ENCODE measurements around the gene DKKL1.

DNA sequence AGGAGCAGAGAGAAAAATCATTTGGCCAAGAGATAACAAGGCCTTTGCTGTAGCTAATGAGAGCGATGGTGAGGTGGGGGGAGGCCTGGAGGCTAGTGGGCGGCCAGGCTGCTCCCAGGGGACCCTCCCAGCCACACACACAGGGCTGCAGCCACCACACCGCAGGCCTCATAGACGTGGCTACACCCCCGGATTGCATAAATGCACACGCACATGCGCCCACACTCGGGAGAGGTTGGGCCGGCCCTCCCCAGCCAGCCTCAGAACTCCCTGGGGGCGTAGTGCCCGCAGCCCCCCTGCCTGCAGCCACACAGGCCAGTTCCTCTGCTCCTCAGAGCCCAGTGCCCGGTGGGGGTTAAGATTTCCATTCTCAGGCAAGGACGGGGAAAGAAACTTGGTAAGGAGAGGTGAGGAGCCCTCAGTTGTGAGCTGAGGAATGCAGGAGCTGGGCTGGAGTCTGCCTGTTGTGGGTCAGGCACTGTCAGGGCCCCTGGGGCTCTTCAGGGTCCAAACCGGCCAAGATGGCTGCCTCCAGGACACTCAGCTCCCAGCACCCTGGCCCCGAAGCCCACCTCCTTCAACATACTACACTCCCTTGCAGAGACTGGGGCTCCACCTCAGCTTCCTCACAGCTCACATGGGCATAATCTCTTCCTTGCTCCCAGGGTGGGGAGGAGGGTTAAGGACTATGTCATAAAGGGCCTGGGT lies 51.6 kb downstream of the DKKL1 start:
- TF ChIP-seq, protein P1, sequence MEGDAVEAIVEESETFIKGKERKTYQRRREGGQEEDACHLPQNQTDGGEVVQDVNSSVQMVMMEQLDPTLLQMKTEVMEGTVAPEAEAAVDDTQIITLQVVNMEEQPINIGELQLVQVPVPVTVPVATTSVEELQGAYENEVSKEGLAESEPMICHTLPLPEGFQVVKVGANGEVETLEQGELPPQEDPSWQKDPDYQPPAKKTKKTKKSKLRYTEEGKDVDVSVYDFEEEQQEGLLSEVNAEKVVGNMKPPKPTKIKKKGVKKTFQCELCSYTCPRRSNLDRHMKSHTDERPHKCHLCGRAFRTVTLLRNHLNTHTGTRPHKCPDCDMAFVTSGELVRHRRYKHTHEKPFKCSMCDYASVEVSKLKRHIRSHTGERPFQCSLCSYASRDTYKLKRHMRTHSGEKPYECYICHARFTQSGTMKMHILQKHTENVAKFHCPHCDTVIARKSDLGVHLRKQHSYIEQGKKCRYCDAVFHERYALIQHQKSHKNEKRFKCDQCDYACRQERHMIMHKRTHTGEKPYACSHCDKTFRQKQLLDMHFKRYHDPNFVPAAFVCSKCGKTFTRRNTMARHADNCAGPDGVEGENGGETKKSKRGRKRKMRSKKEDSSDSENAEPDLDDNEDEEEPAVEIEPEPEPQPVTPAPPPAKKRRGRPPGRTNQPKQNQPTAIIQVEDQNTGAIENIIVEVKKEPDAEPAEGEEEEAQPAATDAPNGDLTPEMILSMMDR (conservative IDR thresholded peaks at IDR 0.05): no peak
- TF ChIP-seq EZH2 (IDR thresholded peaks at IDR 0.05; ENCODE audit: low read depth): no peak
